Neural cell (in vitro differentiated cells): Measurements from ENCODE around the gene BMPR1B.

Experiments
- EP300 ChIP-seq: fragments of 450-650 bp; conservative IDR thresholded peaks from 2 replicates; pipeline ENCODE4 v1.6.1; 2014; ENCODE audit warnings: antibody characterized with exemption, mild to moderate bottlenecking, moderate library complexity; ENCODE audit not compliant: poor library complexity, severe bottlenecking
- POLR2AphosphoS5 ChIP-seq: IDR thresholded peaks from 2 replicates; pipeline ENCODE4 v1.6.1; 2012
- SMC3 ChIP-seq: fragments of 450-650 bp; conservative IDR thresholded peaks from 2 replicates; pipeline ENCODE4 v1.6.1; 2014; ENCODE audit warnings: antibody characterized with exemption, mild to moderate bottlenecking, moderate library complexity; ENCODE audit not compliant: poor library complexity
- TF ChIP-seq, protein P1 (sequence below): fragments of 450-650 bp; IDR thresholded peaks from 2 replicates; pipeline ENCODE4 v1.5.1; 2014; ENCODE audit warnings: antibody characterized with exemption, mild to moderate bottlenecking, moderate library complexity; ENCODE audit not compliant: poor library complexity, severe bottlenecking

DNA sequence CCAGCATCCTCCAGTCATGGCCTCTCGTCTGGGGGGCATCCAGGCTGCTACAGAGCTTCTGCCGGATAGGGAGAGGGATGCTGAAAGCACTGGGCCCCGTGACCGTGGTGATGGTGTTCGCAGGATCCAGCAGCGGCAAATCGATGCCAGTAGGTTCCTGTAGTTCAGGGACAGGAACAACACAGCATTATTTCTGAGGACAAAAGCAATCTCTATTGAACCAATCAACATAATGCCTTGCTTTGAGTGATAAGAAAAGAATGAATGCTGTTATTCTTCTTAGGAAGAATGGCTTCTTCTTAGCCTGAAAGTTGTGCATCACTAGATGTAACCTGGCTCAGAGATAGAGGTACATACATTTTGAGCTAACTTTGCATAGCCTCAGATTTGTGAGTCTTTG, 412.4 kb downstream of the BMPR1B start:
- TF ChIP-seq, protein P1, sequence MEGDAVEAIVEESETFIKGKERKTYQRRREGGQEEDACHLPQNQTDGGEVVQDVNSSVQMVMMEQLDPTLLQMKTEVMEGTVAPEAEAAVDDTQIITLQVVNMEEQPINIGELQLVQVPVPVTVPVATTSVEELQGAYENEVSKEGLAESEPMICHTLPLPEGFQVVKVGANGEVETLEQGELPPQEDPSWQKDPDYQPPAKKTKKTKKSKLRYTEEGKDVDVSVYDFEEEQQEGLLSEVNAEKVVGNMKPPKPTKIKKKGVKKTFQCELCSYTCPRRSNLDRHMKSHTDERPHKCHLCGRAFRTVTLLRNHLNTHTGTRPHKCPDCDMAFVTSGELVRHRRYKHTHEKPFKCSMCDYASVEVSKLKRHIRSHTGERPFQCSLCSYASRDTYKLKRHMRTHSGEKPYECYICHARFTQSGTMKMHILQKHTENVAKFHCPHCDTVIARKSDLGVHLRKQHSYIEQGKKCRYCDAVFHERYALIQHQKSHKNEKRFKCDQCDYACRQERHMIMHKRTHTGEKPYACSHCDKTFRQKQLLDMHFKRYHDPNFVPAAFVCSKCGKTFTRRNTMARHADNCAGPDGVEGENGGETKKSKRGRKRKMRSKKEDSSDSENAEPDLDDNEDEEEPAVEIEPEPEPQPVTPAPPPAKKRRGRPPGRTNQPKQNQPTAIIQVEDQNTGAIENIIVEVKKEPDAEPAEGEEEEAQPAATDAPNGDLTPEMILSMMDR, result no peak
- TF ChIP-seq POLR2AphosphoS5, result no peak
- TF ChIP-seq EP300, result no peak
- no peak for TF ChIP-seq SMC3
